Mesenchymal stem cell (in vitro differentiated cells and primary cell): ENCODE results near the gene U2AF1.
"Not testable (repeated sequence)": the region's sequence is repeated elsewhere in the genome, so short reads cannot be mapped to it uniquely, and the experiment has no call there.

Experiments used
- DNase-seq: peaks from one replicate; pipeline ENCODE4 v3.0.0-alpha.2; 2013
- H2AFZ ChIP-seq: one replicate; pipeline ENCODE4 v1.6.1; 2013; ENCODE audit warnings: low read depth, mild to moderate bottlenecking, control low read depth, inconsistent platforms, low read length, moderate library complexity
- H2AK5ac ChIP-seq: 2 replicates; pipeline ENCODE4 v1.6.1; 2013; ENCODE audit warnings: low read length, moderate library complexity, mild to moderate bottlenecking, inconsistent platforms; ENCODE audit not compliant: severe bottlenecking
- H2BK120ac ChIP-seq: one replicate; pipeline ENCODE4 v1.6.1; 2013; ENCODE audit warnings: low read depth, mild to moderate bottlenecking, inconsistent platforms, low read length, moderate library complexity
- H2BK12ac ChIP-seq, 2 experiments: one replicate each; pipeline ENCODE4 v1.6.1; 2013; ENCODE audit warnings: inconsistent platforms in 2 of 2, low read length in 2 of 2, mild to moderate bottlenecking in 2 of 2, moderate library complexity in 2 of 2, control low read depth in 1 of 2
- H2BK15ac ChIP-seq: one replicate; pipeline ENCODE4 v1.6.1; 2013; ENCODE audit warnings: mild to moderate bottlenecking, low read depth, inconsistent platforms; ENCODE audit not compliant: poor library complexity, severe bottlenecking
- H2BK5ac ChIP-seq: 2 replicates; pipeline ENCODE4 v1.6.1; 2013; ENCODE audit warnings: low read depth, mild to moderate bottlenecking, low read length, control low read depth, inconsistent platforms; ENCODE audit not compliant: poor library complexity, severe bottlenecking
- H3K14ac ChIP-seq, 2 experiments: one replicate each; pipeline ENCODE4 v1.6.1; 2013; ENCODE audit warnings: inconsistent platforms in 2 of 2, low read length in 2 of 2, control low read depth in 1 of 2, mild to moderate bottlenecking in 1 of 2, moderate library complexity in 1 of 2
- H3K18ac ChIP-seq, 2 experiments: one replicate each; pipeline ENCODE4 v1.6.1; 2013; ENCODE audit warnings: inconsistent platforms in 2 of 2, low read length in 2 of 2, control low read depth in 1 of 2, low read depth in 1 of 2, mild to moderate bottlenecking in 1 of 2
- H3K23ac ChIP-seq, 2 experiments: one replicate each; pipeline ENCODE4 v1.6.1; 2013; ENCODE audit warnings: inconsistent platforms in 2 of 2, low read length in 2 of 2, mild to moderate bottlenecking in 2 of 2, moderate library complexity in 2 of 2, control low read depth in 1 of 2
- H3K27ac ChIP-seq: 2 replicates; pipeline ENCODE4 v1.5.1; 2013; ENCODE audit warnings: mild to moderate bottlenecking, moderate library complexity, low read length, control low read depth, inconsistent platforms; ENCODE audit not compliant: poor library complexity, severe bottlenecking
- H3K27me3 ChIP-seq, 2 experiments: 2 replicates each; pipeline versions ENCODE4 v1.6.1 to v1.7.0; 2013; ENCODE audit warnings: low read length in 2 of 2, mild to moderate bottlenecking in 2 of 2, moderate library complexity in 2 of 2, control low read depth in 1 of 2, inconsistent platforms in 1 of 2; ENCODE audit not compliant: control insufficient read depth in 1 of 2, insufficient read depth in 1 of 2
- H3K36me3 ChIP-seq, 2 experiments: 2 replicates each; pipeline versions ENCODE4 v1.6.1 to v1.7.0; 2013; ENCODE audit warnings: low read length in 2 of 2, control low read depth in 1 of 2, inconsistent platforms in 1 of 2, low read depth in 1 of 2, mild to moderate bottlenecking in 1 of 2; ENCODE audit not compliant: insufficient read depth in 2 of 2, control insufficient read depth in 1 of 2
- H3K4ac ChIP-seq, 2 experiments: one replicate each; pipeline ENCODE4 v1.6.1; 2013; ENCODE audit warnings: inconsistent platforms in 2 of 2, low read length in 2 of 2, mild to moderate bottlenecking in 2 of 2, moderate library complexity in 2 of 2, control low read depth in 1 of 2, low read depth in 1 of 2
- H3K4me1 ChIP-seq: 2 replicates; pipeline ENCODE4 v1.6.1; 2013; ENCODE audit warnings: low read depth, low read length, control low read depth; ENCODE audit not compliant: control insufficient read depth, insufficient read depth
- H3K4me2 ChIP-seq: 2 replicates; pipeline ENCODE4 v1.6.1; 2013; ENCODE audit warnings: low read length, mild to moderate bottlenecking, inconsistent platforms; ENCODE audit not compliant: poor library complexity, severe bottlenecking
- H3K4me3 ChIP-seq, 2 experiments: 2 replicates each; pipeline versions ENCODE4 v1.5.1 to v1.7.0; 2013; ENCODE audit warnings: low read length in 2 of 2, mild to moderate bottlenecking in 2 of 2, control low read depth in 1 of 2, low read depth in 1 of 2; ENCODE audit not compliant: insufficient read depth in 1 of 2
- H3K79me1 ChIP-seq: replicated peaks from 2 replicates; pipeline ENCODE4 v1.6.1; 2013; ENCODE audit warnings: mild to moderate bottlenecking, control low read depth, low read length, inconsistent platforms; ENCODE audit not compliant: poor library complexity, severe bottlenecking
- H3K9ac ChIP-seq: 2 replicates; pipeline ENCODE4 v1.7.0; 2013; ENCODE audit warnings: mild to moderate bottlenecking, low read length, moderate library complexity
- H3K9me3 ChIP-seq: 2 replicates; pipeline ENCODE4 v1.7.0; 2013; ENCODE audit warnings: mild to moderate bottlenecking, low read length; ENCODE audit not compliant: control insufficient read depth
- H4K8ac ChIP-seq: one replicate; pipeline ENCODE4 v1.6.1; 2013; ENCODE audit warnings: inconsistent platforms, mild to moderate bottlenecking, low read length, moderate library complexity
- H4K91ac ChIP-seq: one replicate; pipeline ENCODE4 v1.6.1; 2013; ENCODE audit warnings: mild to moderate bottlenecking, low read length, inconsistent platforms
- WGBS: methylation state at CpG from one replicate; pipeline ENCODE4 v1.1.7; 2013; ENCODE audit warnings: mixed read lengths; 5-methylcytosine and 5-hydroxymethylcytosine counted together

U2AF1 gene

DNA sequence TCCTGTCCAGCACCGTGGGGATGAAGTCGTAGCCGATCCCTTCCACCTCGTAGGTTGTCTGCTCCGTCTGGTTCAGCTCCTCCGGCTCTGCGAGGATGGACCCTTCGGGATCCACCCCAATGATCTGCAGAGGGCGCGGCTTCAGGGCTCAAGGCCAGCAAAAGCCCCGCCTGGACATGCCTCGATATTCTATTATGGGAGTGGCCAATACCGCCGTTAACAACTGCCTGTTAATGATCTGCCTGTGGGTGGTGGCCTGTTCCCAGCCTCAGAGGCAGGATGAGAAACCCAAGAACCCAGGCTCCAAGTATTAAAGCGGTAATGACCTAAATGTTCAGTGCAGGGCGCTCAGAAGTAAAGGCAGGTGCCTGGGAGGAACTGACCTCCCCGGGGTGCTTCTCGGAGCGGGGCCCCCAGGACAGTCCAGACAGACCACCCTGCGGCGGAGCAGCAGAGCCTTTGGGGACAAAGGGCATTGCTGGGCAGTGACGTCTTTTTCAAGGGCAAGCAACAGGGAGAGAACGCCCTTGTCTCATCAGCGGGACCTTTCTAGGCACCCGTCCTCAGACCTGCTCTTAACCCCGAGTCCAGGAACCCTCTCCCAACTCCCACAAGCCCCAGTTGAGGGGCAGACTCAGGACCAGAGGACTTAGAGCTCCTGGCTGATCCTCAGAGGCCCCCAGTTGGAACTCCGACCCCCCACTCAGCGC, 44.3 kb downstream of the U2AF1 start:
- H3K4me1 ChIP-seq, H3K23ac ChIP-seq, H3K14ac ChIP-seq, H3K27me3 ChIP-seq, H2BK120ac ChIP-seq, H3K9ac ChIP-seq, H2AK5ac ChIP-seq, H3K4me2 ChIP-seq, H2BK12ac ChIP-seq, H3K27ac ChIP-seq, H2BK15ac ChIP-seq, H3K4ac ChIP-seq, H3K9me3 ChIP-seq, H2BK5ac ChIP-seq, H3K18ac ChIP-seq, DNase-seq, H3K79me1 ChIP-seq, H4K8ac ChIP-seq, H4K91ac ChIP-seq, H3K4me3 ChIP-seq, H2AFZ ChIP-seq, H3K36me3 ChIP-seq: not testable (repeated sequence)
- no CpG with 5 or more reads among the region's 28 CpGs for WGBS

DNA sequence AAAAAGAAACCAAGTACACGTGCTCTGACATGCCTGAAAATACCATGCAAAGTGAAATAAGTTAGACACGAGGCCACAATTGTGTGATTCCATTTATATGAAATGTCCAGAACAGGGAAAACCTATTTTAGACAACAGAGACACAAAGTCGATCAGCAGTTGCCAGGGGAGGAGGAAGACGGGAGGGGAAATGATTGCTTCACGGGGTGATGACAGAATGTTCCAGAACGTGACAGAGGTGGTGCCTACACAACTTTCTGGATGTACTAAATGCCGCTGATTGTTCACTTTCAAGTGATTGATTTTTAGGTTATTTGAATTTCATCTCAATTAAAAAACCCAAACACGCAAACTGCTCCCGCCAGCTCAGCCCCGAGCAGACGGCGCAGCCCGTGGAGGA, 54.3 kb downstream of the U2AF1 start:
- DNase-seq, H3K27me3 ChIP-seq, H2BK120ac ChIP-seq, H2AK5ac ChIP-seq, H2BK12ac ChIP-seq, H2AFZ ChIP-seq, H3K9ac ChIP-seq, H3K14ac ChIP-seq, H3K79me1 ChIP-seq, H3K18ac ChIP-seq, H3K4ac ChIP-seq, H4K91ac ChIP-seq, H3K4me1 ChIP-seq, H3K9me3 ChIP-seq, H2BK5ac ChIP-seq, H4K8ac ChIP-seq, H3K36me3 ChIP-seq, H3K23ac ChIP-seq, H3K27ac ChIP-seq, H2BK15ac ChIP-seq, H3K4me2 ChIP-seq, H3K4me3 ChIP-seq: not testable (repeated sequence)
- no CpG with 5 or more reads among the region's 13 CpGs for WGBS

DNA sequence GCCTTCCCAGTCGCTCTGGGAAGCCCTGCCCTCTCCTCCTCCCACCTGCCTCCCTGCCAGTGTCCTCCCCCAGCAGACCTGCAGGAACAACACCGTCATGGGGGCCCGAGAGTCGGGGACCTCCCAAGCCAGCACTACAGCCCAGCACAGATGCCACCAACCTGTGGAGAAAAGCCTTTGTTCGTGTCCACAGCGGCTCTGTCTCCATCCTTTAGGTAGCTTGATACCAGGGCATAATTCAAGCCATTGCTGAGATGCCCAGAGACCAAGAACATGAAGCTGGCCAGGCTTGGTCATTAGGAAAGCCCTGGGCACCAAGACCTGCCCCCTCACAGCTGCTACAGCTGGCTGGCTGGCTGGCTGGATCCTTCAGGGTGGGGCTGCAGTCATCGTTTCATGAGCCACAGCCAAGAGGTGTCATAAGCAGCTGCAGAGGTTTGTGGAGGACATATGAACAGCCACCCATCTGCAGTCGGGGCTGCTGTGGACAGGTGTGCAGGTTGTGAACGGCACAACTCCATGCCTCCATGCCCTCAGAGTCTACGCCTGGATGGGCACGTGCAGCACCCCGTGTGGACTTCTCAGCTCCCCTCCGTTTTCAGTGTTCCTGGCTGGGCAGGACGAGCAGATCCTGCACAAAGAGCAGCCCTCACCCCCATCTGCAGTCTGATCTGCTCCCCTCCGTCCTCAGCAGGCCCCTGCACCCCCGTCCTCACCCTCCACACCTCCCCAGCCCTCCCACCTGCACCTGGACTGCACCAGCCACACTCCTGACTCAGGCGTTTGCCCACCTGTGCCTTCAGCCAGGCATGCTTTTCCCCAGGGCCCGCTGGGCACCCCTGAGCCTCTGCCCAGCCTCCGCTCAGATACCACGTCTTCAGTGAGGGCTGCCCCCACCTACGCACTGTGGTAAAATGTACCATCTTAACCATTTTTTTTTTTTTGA, 61.2 kb downstream of the U2AF1 start:
- H3K4ac ChIP-seq, H4K8ac ChIP-seq, H2AK5ac ChIP-seq, H3K18ac ChIP-seq, H2AFZ ChIP-seq, H3K9ac ChIP-seq, H3K23ac ChIP-seq, H3K4me2 ChIP-seq, H3K79me1 ChIP-seq, H3K4me1 ChIP-seq, H2BK15ac ChIP-seq, H4K91ac ChIP-seq, H3K27ac ChIP-seq, H2BK120ac ChIP-seq, H3K4me3 ChIP-seq, H2BK12ac ChIP-seq, H2BK5ac ChIP-seq, DNase-seq, H3K36me3 ChIP-seq, H3K9me3 ChIP-seq, H3K14ac ChIP-seq, H3K27me3 ChIP-seq: not testable (repeated sequence)
- 58% methylated on average over 4 of the region's 21 CpGs for WGBS

DNA sequence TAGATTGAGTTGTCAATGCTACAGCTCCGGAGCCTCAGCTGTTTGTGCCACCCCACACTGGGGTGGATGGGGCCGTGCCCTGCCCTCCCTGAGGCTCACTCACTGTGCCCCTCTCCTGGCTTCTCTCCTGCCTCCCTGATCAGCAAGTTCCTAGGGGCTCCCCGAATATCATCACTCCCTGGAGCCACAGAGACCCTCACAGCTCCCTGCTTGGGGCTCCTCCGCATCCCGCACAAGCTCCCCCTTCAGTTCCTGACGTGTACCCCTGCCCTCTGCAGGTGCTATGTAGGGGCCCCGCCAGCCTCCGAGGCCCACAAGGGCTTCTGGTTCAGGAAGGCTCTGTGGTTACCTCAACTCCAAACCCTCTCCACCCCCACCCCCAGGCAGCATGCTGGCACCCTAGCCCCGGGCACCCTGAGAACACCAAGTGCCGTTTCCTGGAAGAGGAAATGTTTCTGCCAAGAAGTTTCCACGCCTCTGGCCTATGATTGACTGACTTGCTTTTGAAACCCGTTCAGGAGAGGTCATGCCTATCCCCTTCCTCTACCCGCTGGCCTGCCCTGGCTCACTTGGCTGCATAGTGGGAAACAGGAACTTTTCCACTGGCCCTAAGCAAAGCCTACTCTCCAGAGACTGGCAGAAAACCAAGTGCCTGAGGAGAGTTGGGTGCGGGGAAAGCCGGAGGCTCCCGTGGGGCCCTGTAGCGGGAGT, 62.0 kb downstream of the U2AF1 start:
- H3K4me2 ChIP-seq, H2BK15ac ChIP-seq, H2BK12ac ChIP-seq, H4K91ac ChIP-seq, H3K27ac ChIP-seq, H3K79me1 ChIP-seq, H3K9me3 ChIP-seq, DNase-seq, H3K4me3 ChIP-seq, H3K4ac ChIP-seq, H3K36me3 ChIP-seq, H3K4me1 ChIP-seq, H4K8ac ChIP-seq, H3K27me3 ChIP-seq, H2BK120ac ChIP-seq, H3K23ac ChIP-seq, H2AFZ ChIP-seq, H3K18ac ChIP-seq, H3K14ac ChIP-seq, H2AK5ac ChIP-seq, H3K9ac ChIP-seq, H2BK5ac ChIP-seq: not testable (repeated sequence)
- 100% methylated on average over 2 of the region's 17 CpGs for WGBS
